RWPE2 (cell line): ENCODE data around the gene STPG3.

Source experiments
- ATAC-seq: fragments of 200-7000 bp; cut with Tn5 transposase; 3 replicates; pipeline ENCODE4 v1.9.1; 2021; ENCODE audit warnings: low read depth
- DNase-seq: peaks from one replicate; pipeline ENCODE4 v3.0.0-alpha.2; 2020; ENCODE audit warnings: low spot score
- H3K27ac ChIP-seq: fragments of 450-650 bp; 2 replicates; pipeline ENCODE4 v1.5.1; 2017; ENCODE audit warnings: mild to moderate bottlenecking; ENCODE audit not compliant: poor library complexity, severe bottlenecking
- H3K27me3 ChIP-seq: fragments of 250-450 bp; sonication (Bioruptor Pico); 2 replicates; pipeline ENCODE4 v1.5.1; 2021; ENCODE audit warnings: mild to moderate bottlenecking, moderate library complexity; ENCODE audit not compliant: insufficient read depth, poor library complexity, severe bottlenecking
- H3K36me3 ChIP-seq: fragments of 250-450 bp; sonication (Bioruptor Pico); 2 replicates; pipeline ENCODE4 v1.5.1; 2020; ENCODE audit warnings: low read depth, mild to moderate bottlenecking, moderate library complexity
- H3K4me1 ChIP-seq: fragments of 250-450 bp; sonication (Bioruptor Pico); 2 replicates; pipeline ENCODE4 v1.5.1; 2021; ENCODE audit warnings: mild to moderate bottlenecking, moderate library complexity; ENCODE audit not compliant: insufficient read depth, poor library complexity, severe bottlenecking
- H3K4me3 ChIP-seq: fragments of 250-450 bp; sonication (Bioruptor Pico); 2 replicates; pipeline ENCODE4 v1.5.1; 2021; ENCODE audit warnings: mild to moderate bottlenecking, moderate library complexity; ENCODE audit not compliant: severe bottlenecking
- H3K9me3 ChIP-seq: fragments of 250-450 bp; sonication (Bioruptor Pico); 2 replicates; pipeline ENCODE4 v1.5.1; 2021; ENCODE audit warnings: mild to moderate bottlenecking, moderate library complexity; ENCODE audit not compliant: severe bottlenecking
- TF ChIP-seq, protein P1 (sequence below): fragments of 450-650 bp; IDR thresholded peaks from one replicate; pipeline ENCODE4 v1.5.1; 2017; ENCODE audit warnings: mild to moderate bottlenecking, moderate library complexity; ENCODE audit not compliant: poor library complexity, severe bottlenecking

STPG3 gene

DNA sequence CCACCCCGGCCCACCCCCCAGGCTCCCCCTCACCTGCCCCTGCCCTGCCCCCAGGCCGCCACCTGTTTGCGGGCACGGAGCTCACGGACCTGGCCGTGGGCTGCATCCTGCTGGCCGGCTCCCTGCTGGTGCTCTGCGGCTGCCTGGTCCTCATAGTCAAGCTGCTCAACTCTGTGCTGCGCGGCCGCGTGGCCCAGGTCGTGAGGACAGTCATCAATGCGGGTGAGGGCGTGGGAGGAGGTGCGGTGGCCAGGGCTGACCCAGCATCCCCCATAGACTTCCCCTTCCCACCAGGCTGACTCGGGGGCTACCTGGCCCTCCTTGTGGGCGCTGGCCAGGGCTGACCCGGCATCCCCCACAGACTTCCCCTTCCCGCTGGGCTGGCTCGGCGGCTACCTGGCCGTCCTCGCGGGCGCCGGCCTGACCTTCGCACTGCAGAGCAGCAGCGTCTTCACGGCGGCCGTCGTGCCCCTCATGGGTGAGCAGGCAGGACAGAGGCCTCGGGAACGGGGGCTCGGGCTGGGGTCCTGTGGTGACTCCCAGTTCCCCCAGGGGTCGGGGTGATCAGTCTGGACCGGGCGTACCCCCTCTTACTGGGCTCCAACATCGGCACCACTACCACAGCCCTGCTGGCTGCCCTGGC lies 16.9 kb upstream of the STPG3 start:
- H3K4me1 ChIP-seq, result no peaks in the 10 kb centered on the region
- no peak for DNase-seq
- no peak overlapping the region for H3K4me3 ChIP-seq
- TF ChIP-seq, protein P1, sequence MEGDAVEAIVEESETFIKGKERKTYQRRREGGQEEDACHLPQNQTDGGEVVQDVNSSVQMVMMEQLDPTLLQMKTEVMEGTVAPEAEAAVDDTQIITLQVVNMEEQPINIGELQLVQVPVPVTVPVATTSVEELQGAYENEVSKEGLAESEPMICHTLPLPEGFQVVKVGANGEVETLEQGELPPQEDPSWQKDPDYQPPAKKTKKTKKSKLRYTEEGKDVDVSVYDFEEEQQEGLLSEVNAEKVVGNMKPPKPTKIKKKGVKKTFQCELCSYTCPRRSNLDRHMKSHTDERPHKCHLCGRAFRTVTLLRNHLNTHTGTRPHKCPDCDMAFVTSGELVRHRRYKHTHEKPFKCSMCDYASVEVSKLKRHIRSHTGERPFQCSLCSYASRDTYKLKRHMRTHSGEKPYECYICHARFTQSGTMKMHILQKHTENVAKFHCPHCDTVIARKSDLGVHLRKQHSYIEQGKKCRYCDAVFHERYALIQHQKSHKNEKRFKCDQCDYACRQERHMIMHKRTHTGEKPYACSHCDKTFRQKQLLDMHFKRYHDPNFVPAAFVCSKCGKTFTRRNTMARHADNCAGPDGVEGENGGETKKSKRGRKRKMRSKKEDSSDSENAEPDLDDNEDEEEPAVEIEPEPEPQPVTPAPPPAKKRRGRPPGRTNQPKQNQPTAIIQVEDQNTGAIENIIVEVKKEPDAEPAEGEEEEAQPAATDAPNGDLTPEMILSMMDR, result no peak
- no peak for ATAC-seq
- H3K9me3 ChIP-seq, result no peaks in the 10 kb centered on the region
- H3K27ac ChIP-seq, result no peak overlapping the region
- H3K27me3 ChIP-seq, result peaks cover 4% of the 10 kb centered on the region
- no peaks in the 10 kb centered on the region for H3K36me3 ChIP-seq

DNA sequence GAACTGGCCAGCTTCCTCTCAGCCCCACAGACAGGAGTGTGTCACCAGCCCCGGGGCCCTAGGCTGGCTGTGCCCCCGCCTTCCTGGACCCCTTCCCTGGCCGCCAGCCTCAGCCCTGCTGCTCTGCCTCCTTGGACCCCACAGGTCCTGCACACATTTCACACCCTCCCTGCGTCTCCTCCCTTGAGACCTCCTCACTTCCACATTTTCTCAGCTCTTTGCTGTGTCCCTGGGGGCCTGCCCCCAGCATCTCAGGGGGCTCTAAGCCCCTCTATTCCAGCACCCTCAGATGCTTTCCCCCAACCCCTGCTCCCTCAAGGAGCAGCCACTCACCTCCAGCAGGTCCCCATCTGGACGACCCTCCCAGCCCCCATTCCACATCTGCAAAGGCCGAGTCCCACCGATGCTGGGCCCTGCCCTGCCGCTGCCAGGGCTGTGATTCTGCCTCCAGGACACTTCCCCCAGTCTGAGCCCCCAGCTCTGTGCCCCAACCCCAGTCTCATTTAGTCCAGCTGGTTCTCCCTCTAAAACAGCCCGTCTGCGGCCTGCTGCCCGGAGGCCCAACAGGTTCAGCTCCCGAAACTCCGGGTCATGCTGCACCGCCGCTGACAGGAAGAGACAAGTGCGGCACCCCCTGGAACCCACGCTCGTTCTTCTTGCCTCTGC lies 16.2 kb upstream of the STPG3 start:
- ATAC-seq, result no peak
- no peaks in the 10 kb centered on the region for H3K4me1 ChIP-seq
- TF ChIP-seq, protein P1, result no peak

DNA sequence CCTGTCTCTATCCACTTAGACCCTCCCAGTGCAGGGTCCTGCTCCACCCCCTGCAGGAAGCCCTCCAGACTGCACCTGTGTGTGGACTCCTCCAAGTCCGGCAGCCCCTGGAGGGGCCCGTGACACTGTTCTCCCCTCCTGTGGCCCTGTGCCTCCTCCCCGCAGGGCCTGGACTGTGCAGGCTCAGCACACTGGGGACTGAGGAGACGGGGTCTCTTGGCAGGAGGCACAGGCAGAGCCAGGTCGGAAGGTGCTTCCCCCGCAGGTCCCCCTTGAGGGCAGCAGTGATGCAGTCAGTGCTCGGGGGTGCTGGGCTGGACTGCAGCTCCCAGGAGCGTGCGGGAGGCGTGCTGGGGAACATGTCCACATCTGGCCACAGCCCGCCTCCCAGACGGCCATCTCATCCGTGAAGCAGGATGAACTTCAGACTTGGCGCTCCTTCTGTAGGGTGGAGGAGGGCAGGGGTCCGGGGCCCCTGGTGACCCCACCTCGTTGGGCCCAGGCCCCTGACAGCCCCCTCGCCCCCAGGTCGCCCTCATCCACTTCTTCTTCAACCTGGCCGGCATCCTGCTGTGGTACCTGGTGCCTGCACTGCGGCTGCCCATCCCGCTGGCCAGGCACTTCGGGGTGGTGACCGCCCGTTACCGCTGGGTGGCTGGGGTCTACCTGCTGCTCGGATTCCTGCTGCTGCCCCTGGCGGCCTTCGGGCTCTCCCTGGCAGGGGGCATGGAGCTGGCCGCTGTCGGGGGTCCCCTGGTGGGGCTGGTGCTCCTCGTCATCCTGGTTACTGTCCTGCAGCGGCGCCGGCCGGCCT lies 15.5 kb upstream of the STPG3 start:
- Histone ChIP-seq H3K9me3 (no peaks in the 10 kb centered on the region), H3K36me3 (no peaks in the 10 kb centered on the region), H3K4me3 (no peak overlapping the region), H3K4me1 (no peaks in the 10 kb centered on the region), H3K27me3 (peaks cover 4% of the 10 kb centered on the region), H3K27ac (no peak overlapping the region)
- ATAC-seq (no peak), DNase-seq (no peak)
- TF ChIP-seq, protein P1, result no peak

More for the DNA sequence above, 16.2 kb upstream of the STPG3 start:
- DNase-seq, result no peak
- Histone ChIP-seq H3K27ac (no peak overlapping the region), H3K27me3 (peaks cover 4% of the 10 kb centered on the region), H3K4me3 (no peak overlapping the region), H3K36me3 (no peaks in the 10 kb centered on the region), H3K9me3 (no peaks in the 10 kb centered on the region)

DNA sequence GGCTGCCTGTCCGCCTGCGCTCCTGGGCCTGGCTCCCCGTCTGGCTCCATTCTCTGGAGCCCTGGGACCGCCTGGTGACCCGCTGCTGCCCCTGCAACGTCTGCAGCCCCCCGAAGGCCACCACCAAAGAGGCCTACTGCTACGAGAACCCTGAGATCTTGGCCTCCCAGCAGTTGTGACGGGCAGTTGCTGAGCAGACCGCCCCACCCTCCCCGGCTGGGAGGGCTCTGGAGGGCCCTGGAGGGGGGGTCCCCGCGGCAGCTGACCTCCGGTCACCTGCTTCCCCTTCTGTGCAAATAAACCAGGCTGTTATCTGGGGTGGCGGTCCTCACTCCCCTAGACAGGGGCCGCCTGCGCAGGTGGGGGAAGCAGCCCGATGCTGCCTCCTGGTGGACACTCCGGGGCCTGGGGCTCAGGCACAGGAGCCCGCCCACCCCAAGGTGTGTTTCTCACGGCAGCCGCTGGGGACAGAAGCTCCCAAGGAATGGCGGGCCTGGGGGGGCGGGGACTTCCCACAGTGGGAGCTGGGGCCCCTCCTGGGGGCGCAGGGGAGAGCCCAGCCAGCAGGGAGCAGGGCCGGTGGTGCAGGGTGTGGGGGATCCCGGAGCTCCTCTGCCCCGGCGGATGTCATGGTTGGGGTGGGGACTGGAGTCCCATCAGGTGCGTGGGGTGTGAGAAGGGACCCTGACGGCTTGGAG lies 14.7 kb upstream of the STPG3 start:
- ATAC-seq (peak; percentile 37), DNase-seq (no peak)
- Histone ChIP-seq H3K9me3 (no peaks in the 10 kb centered on the region), H3K4me1 (no peaks in the 10 kb centered on the region), H3K27me3 (peaks cover 4% of the 10 kb centered on the region), H3K36me3 (no peaks in the 10 kb centered on the region), H3K4me3 (no peak overlapping the region), H3K27ac (no peak overlapping the region)
- TF ChIP-seq, protein P1, result peak; percentile 97
